NOMO-1 treated with dmso at 0.1 percent for 144 hours (cell line): ENCODE measurements around the gene TIGD6.
A peak's percentile ranks its signal among the peaks of the same experiment; 100 is the strongest.

Source experiments
- DNase-seq: peaks from one replicate; lab custom pipeline; 2025; ENCODE audit not compliant: unreplicated experiment; lab: John Stamatoyannopoulos, UW

Gene TIGD6

GRCh38 chr5:149981206-149981605 is 19.2 kb downstream of the TIGD6 start:
- no peak for DNase-seq

GRCh38 chr5:149979896-149980295 is 20.6 kb downstream of the TIGD6 start:
- DNase-seq = no peak

GRCh38 chr5:149975409-149975808 is 25.0 kb downstream of the TIGD6 start:
- DNase-seq = no peak

- DNase-seq = no peak
Measured at GRCh38 chr5:149969181-149969930, 31.1 kb downstream of the TIGD6 start.

- DNase-seq = no peak
Measured at GRCh38 chr5:149966946-149967345, 33.5 kb downstream of the TIGD6 start.

GRCh38 chr5:149963729-149964128 is 36.7 kb downstream of the TIGD6 start:
- DNase-seq = no peak

- DNase-seq = no peak
Measured at GRCh38 chr5:149962601-149963300, 37.7 kb downstream of the TIGD6 start.

- peak; percentile 9 for DNase-seq
Measured at GRCh38 chr5:149961957-149962409, 38.5 kb downstream of the TIGD6 start.

GRCh38 chr5:149961186-149961685 is 39.2 kb downstream of the TIGD6 start:
- DNase-seq = no peak

GRCh38 chr5:149960272-149961185 is 39.9 kb downstream of the TIGD6 start, which contains the start of gene SLC26A2:
Gene SLC26A2, plus strand, starts transcription at chr5:149960758. Its CDS starts 16,895 bp downstream, at chr5:149977653.
- DNase-seq = peak; percentile 99

GRCh38 chr5:149959406-149960236 is 40.8 kb downstream of the TIGD6 start:
- DNase-seq = peak; percentile 27

- DNase-seq = no peak
Measured at GRCh38 chr5:149957855-149958254, 42.6 kb downstream of the TIGD6 start.

- no peak for DNase-seq
Measured at GRCh38 chr5:149956685-149957084, 43.8 kb downstream of the TIGD6 start.

GRCh38 chr5:149954798-149955197 is 45.7 kb downstream of the TIGD6 start:
- no peak for DNase-seq

- DNase-seq = no peak
Measured at GRCh38 chr5:149953436-149954121, 46.9 kb downstream of the TIGD6 start.

- no peak for DNase-seq
Measured at GRCh38 chr5:149951138-149951749, 49.2 kb downstream of the TIGD6 start.

- peak; percentile 23 for DNase-seq
Measured at GRCh38 chr5:149948993-149949392, 51.5 kb downstream of the TIGD6 start.

- no peak for DNase-seq
Measured at GRCh38 chr5:149946118-149946517, 54.3 kb downstream of the TIGD6 start.

- DNase-seq = no peak
Measured at GRCh38 chr5:149944666-149945065, 55.8 kb downstream of the TIGD6 start, which contains the start of gene PDE6A. Gene PDE6A, minus strand, starts transcription at chr5:149944793. Its CDS starts 120 bp downstream, at chr5:149944673.
